A549 (cell line): Measurements from ENCODE around the gene RAB12. TPM values are rescaled to one million over a fixed set of nuclear protein-coding genes. Genes with fewer than 3 reads are reported as not detected.

Source experiments
- ATAC-seq, 2 experiments: fragments of 200-7000 bp in 1 of 2; fragments of >200 bp in 1 of 2; cut with Nextera tagmentation in 1 of 2; cut with Tn5 transposase in 1 of 2; 3 replicates each; pipeline versions ENCODE4 v1.8.0 to v1.9.1; 2018 to 2020; ENCODE audit warnings: mild to moderate bottlenecking in 1 of 2, moderate library complexity in 1 of 2
- CTCF ChIA-PET: fragments of 300-600 bp; sonication (Branson Sonifier 250); formaldehyde crosslinking; extraction: SDS; loops from one replicate; lab custom pipeline; 2021; ENCODE audit warnings: antibody characterized with exemption, inconsistent platforms; lab: Yijun Ruan, JAX
- POLR2A ChIA-PET: fragments of 350-600 bp; formaldehyde crosslinking; extraction: SDS; loops from one replicate; lab custom pipeline; 2021; ENCODE audit warnings: antibody characterized with exemption, inconsistent platforms; lab: Yijun Ruan, JAX
- DNase-seq, 2 experiments: peaks; one replicate each; pipeline versions ENCODE4 v3.0.0 to v3.0.0-alpha.2; 2011 to 2016; ENCODE audit warnings: low read depth in 1 of 2, low spot score in 1 of 2
- FAIRE-seq: peaks from 2 replicates; lab custom pipeline; 2011; peaks lifted over from hg19 to GRCh38; lab: Jason Lieb, UNC
- H3K27ac ChIP-seq, 2 experiments: fragments of >200 bp; sonication (Bioruptor Twin); formaldehyde crosslinking; 3 replicates each; pipeline ENCODE4 v1.5.1; 2016 to 2017
- H3K4me1 ChIP-seq: fragments of >200 bp; sonication (Bioruptor Twin); formaldehyde crosslinking; 3 replicates; pipeline ENCODE4 v1.6.1; 2016
- H3K4me2 ChIP-seq: fragments of >200 bp; sonication (Bioruptor Twin); formaldehyde crosslinking; 3 replicates; pipeline ENCODE4 v1.6.1; 2016
- H3K4me3 ChIP-seq: fragments of >200 bp; sonication (Bioruptor Twin); formaldehyde crosslinking; 3 replicates; pipeline ENCODE4 v1.5.1; 2016
- H3K9me3 ChIP-seq: fragments of >200 bp; sonication (Bioruptor Twin); formaldehyde crosslinking; 3 replicates; pipeline ENCODE4 v1.6.1; 2016
- CBX8 ChIP-seq: fragments of 200-600 bp; sonication (generic); IDR thresholded peaks from 2 replicates; pipeline ENCODE4 v1.6.1; 2016
- EHF ChIP-seq: fragments of 250-450 bp; sonication (Bioruptor Pico); IDR thresholded peaks from 2 replicates; pipeline ENCODE4 v1.5.0; 2020; ENCODE audit warnings: mild to moderate bottlenecking
- EHMT2 ChIP-seq: fragments of 200-600 bp; sonication (generic); IDR thresholded peaks from 2 replicates; pipeline ENCODE4 v1.6.1; 2016; ENCODE audit warnings: antibody characterized with exemption, low read depth, mild to moderate bottlenecking, moderate library complexity
- FOXS1 ChIP-seq: fragments of 250-450 bp; sonication (Bioruptor Pico); IDR thresholded peaks from 2 replicates; pipeline ENCODE4 v1.5.0; 2020; ENCODE audit warnings: mild to moderate bottlenecking, moderate library complexity
- HOXB13 ChIP-seq: fragments of 250-450 bp; sonication (Bioruptor Pico); IDR thresholded peaks from 2 replicates; pipeline ENCODE4 v1.5.0; 2020; ENCODE audit warnings: low read depth, mild to moderate bottlenecking, moderate library complexity
- JUN ChIP-seq, 2 experiments: fragments of >200 bp; sonication (Bioruptor Twin); formaldehyde crosslinking; IDR thresholded peaks; 2 replicates in 1 of 2; 3 replicates in 1 of 2; pipeline ENCODE4 v1.6.1; 2016 to 2017
- MAX ChIP-seq: IDR thresholded peaks from 2 replicates; pipeline ENCODE4 v1.6.1; 2012
- MAZ ChIP-seq: fragments of 150-350 bp; IDR thresholded peaks from 2 replicates; pipeline ENCODE4 v1.6.1; 2014; ENCODE audit warnings: antibody characterized with exemption, low read depth, low read length, borderline replicate concordance
- NPAS2 ChIP-seq: fragments of 250-450 bp; sonication (Bioruptor Pico); IDR thresholded peaks from 2 replicates; pipeline ENCODE4 v1.8.0; 2022; ENCODE audit warnings: mild to moderate bottlenecking, moderate library complexity, borderline replicate concordance
- PHF8 ChIP-seq: fragments of 200-600 bp; sonication (generic); IDR thresholded peaks from 2 replicates; pipeline ENCODE4 v1.6.1; 2016; ENCODE audit warnings: low read depth, mild to moderate bottlenecking, antibody characterized with exemption, moderate library complexity, borderline replicate concordance
- POLR2A ChIP-seq: IDR thresholded peaks from 2 replicates; pipeline ENCODE4 v1.6.1; 2012; ENCODE audit warnings: mild to moderate bottlenecking, low read length
- POLR2AphosphoS2 ChIP-seq: conservative IDR thresholded peaks from 2 replicates; pipeline ENCODE4 v1.6.1; 2012; ENCODE audit warnings: low read length, improper control_type of control experiment, inconsistent platforms
- RCOR1 ChIP-seq: fragments of 150-350 bp; IDR thresholded peaks from 2 replicates; pipeline ENCODE4 v1.6.1; 2014; ENCODE audit warnings: antibody characterized with exemption, low read length, low read depth
- RNF2 ChIP-seq: fragments of 200-600 bp; sonication (generic); IDR thresholded peaks from 2 replicates; pipeline ENCODE4 v1.6.1; 2016; ENCODE audit warnings: low read depth, mild to moderate bottlenecking, antibody characterized with exemption, moderate library complexity, borderline replicate concordance
- SREBF2 ChIP-seq: fragments of 450-650 bp; IDR thresholded peaks from 2 replicates; pipeline ENCODE4 v1.6.1; 2014; ENCODE audit warnings: mild to moderate bottlenecking, moderate library complexity
- TFCP2L1 ChIP-seq: fragments of 250-450 bp; sonication (Bioruptor Pico); IDR thresholded peaks from 2 replicates; pipeline ENCODE4 v1.5.0; 2021; ENCODE audit warnings: mild to moderate bottlenecking
- ZFP36 ChIP-seq: fragments of 450-650 bp; IDR thresholded peaks from 2 replicates; pipeline ENCODE4 v1.6.1; 2014; ENCODE audit warnings: borderline replicate concordance; ENCODE audit not compliant: partially characterized antibody
- WGBS: methylation state at CpG from one replicate; pipeline ENCODE4 v1.1.6; 2017; ENCODE audit errors: missing lambda C conversion rate; 5-methylcytosine and 5-hydroxymethylcytosine counted together
- polyA plus RNA-seq, 4 experiments: library from polyadenylated mRNA; depleted of rRNA in 3 of 4; stranded (reverse); fragments of >200 nt; fragmentation: RNase III in 1 of 4; extraction: RNeasy Plus Mini Kit Qiagen cat#74134 plus additional on column Dnase treatment in 1 of 4; gene quantifications; 2 replicates in 3 of 4; 3 replicates in 1 of 4; pipeline ENCODE4 v1.2.3, GENCODE V29; 2011 to 2017
- TF ChIP-seq, protein P1 (sequence below): fragments of 250-450 bp; sonication (Bioruptor Pico); IDR thresholded peaks from 2 replicates; pipeline ENCODE4 v1.5.0; 2021; ENCODE audit warnings: mild to moderate bottlenecking, moderate library complexity, borderline replicate concordance
- TF ChIP-seq, protein P2 (sequence below): fragments of 450-650 bp; IDR thresholded peaks from 2 replicates; pipeline ENCODE4 v1.6.1; 2014; ENCODE audit warnings: antibody characterized with exemption
- TF ChIP-seq, protein P3 (sequence below): IDR thresholded peaks from 2 replicates; pipeline ENCODE4 v1.6.1; 2012

Gene RAB12
- polyA plus RNA-seq, 2 of the 4 experiments (the other 2 are of a cell fraction), result 23.4 to 31.3 TPM

- Histone ChIP-seq H3K9me3 (no peaks in the 10 kb centered on the region), H3K4me3 (peak overlapping the region; percentile 95), H3K4me1 (peaks cover 23% of the 10 kb centered on the region), H3K4me2 (peak overlapping the region; percentile 99), H3K27ac (peak overlapping the region; percentile 74 to 97)
- FAIRE-seq (no peak), ATAC-seq (peak in 1 of 2 experiments; percentile 28; a peak in 3 of 6 replicates), DNase-seq (no peak)
- POLR2A ChIA-PET, result no interaction called here
- TF ChIP-seq SREBF2, result no peak
- no peak for TF ChIP-seq HOXB13
- TF ChIP-seq JUN (IDR thresholded peaks at IDR 0.05), result no peak
- TF ChIP-seq EHF (CRISPR knock-in tag), result no peak
- TF ChIP-seq ZFP36, result no peak
- no peak for TF ChIP-seq CBX8
- TF ChIP-seq EHMT2, result no peak
- TF ChIP-seq, protein P1, sequence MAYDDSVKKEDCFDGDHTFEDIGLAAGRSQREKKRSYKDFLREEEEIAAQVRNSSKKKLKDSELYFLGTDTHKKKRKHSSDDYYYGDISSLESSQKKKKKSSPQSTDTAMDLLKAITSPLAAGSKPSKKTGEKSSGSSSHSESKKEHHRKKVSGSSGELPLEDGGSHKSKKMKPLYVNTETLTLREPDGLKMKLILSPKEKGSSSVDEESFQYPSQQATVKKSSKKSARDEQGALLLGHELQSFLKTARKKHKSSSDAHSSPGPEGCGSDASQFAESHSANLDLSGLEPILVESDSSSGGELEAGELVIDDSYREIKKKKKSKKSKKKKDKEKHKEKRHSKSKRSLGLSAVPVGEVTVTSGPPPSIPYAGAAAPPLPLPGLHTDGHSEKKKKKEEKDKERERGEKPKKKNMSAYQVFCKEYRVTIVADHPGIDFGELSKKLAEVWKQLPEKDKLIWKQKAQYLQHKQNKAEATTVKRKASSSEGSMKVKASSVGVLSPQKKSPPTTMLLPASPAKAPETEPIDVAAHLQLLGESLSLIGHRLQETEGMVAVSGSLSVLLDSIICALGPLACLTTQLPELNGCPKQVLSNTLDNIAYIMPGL (CRISPR knock-in tag), result no peak
- no peak for TF ChIP-seq MAX
- CTCF ChIA-PET, result interaction anchor here (0.5 to 0.7 kb wide), 2 partner anchors 27 to 1243 kb away, joined by 3 read pairs; no protein-coding TSS in a partner anchor
- 14% methylated on average over 13 of the region's 13 CpGs for WGBS
These were observed 1.2 kb downstream of the RAB12 start for GRCh38 chr18:8610459-8610851.

DNA sequence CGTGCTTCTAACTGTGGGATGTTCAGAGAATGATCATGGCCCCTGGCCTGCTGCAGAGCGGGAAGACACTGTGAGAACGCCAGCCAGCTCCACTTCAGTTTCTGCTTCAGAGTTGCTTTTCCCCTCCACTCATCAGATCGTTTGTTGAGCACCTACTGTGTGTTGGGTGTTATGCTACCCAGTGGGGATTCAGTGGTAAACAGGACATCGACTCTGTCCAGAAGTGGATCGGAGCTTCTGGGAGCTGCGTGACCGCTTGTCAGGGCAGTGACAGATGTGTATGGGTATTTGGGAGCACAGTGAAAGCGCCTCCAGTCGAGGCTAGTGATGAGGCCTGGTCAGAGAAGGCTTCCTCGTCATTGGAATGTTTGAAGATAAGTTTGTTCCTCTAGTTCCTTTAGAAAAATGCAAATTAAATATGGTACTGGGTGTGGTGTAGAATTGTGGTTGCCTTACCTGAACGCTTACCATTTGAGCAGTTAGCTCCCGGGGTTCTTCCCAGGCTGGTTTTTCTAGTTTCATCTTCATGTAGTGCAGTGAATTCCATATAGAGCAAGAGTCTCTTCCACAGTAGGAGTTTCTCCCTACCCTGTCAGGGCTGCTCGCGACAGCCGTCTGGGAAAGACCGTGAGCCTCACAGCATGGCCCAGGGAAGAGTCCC is 2.8 kb downstream of the RAB12 start:
- ChIA-PET CTCF (no interaction called here), POLR2A (no interaction called here)
- no peak for ATAC-seq
- Histone ChIP-seq H3K4me3 (no peak overlapping the region), H3K27ac (no peak overlapping the region), H3K9me3 (no peaks in the 10 kb centered on the region), H3K4me2 (peak overlapping the region; percentile 99), H3K4me1 (peaks cover 32% of the 10 kb centered on the region)
- FAIRE-seq, result no peak
- DNase-seq, result no peak
- 90% methylated on average over 16 of the region's 17 CpGs for WGBS
- TF ChIP-seq MAZ (no peak), POLR2A (no peak), MAX (no peak), CBX8 (no peak), FOXS1 (CRISPR knock-in tag) (no peak), POLR2AphosphoS2 (no peak), EHMT2 (no peak), TFCP2L1 (CRISPR knock-in tag) (no peak), RCOR1 (no peak), PHF8 (no peak), NPAS2 (CRISPR knock-in tag) (no peak), SREBF2 (no peak), RNF2 (no peak)
- TF ChIP-seq, protein P2, sequence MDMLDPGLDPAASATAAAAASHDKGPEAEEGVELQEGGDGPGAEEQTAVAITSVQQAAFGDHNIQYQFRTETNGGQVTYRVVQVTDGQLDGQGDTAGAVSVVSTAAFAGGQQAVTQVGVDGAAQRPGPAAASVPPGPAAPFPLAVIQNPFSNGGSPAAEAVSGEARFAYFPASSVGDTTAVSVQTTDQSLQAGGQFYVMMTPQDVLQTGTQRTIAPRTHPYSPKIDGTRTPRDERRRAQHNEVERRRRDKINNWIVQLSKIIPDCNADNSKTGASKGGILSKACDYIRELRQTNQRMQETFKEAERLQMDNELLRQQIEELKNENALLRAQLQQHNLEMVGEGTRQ, result no peak
- TF ChIP-seq, protein P3, sequence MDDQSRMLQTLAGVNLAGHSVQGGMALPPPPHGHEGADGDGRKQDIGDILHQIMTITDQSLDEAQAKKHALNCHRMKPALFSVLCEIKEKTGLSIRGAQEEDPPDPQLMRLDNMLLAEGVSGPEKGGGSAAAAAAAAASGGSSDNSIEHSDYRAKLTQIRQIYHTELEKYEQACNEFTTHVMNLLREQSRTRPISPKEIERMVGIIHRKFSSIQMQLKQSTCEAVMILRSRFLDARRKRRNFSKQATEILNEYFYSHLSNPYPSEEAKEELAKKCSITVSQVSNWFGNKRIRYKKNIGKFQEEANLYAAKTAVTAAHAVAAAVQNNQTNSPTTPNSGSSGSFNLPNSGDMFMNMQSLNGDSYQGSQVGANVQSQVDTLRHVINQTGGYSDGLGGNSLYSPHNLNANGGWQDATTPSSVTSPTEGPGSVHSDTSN, result no peak
- TF ChIP-seq, all 56 proteins: peak for 0
